Measurements from ENCODE around the gene CLEC16A. TPM values are rescaled to one million over a fixed set of nuclear protein-coding genes. Genes with fewer than 3 reads are reported as not detected.

The CLEC16A gene
- total and polyA plus RNA-seq, 2 experiments from 2014 or later: 9.9 to 24.1 TPM

DNA sequence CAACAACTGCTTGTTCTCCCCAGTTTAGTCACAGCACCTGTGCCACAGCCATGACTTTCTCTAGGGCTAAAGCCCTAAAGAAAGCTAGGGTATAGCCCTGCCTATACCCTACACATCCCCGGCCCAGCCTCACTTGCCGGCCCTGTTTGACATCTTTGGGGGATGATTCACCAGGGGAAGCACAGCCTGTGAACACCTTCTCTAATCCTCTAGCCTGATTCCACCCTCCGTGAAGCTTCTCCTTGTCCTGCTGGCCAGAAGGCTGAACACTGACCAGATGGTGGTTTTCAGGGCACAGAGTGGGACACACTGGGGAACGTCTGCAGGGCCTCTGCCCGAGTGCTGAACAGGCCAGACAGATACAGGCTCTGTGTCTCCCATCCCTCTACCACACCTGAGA is 6.0 kb downstream of the CLEC16A start (continued):
- TF ChIP-seq ZNF462 (CRISPR knock-in tag; IDR thresholded peaks at IDR 0.05): no peak
- no peak for TF ChIP-seq NANOG (IDR thresholded peaks at IDR 0.05; ENCODE audit: borderline replicate concordance)

DNA sequence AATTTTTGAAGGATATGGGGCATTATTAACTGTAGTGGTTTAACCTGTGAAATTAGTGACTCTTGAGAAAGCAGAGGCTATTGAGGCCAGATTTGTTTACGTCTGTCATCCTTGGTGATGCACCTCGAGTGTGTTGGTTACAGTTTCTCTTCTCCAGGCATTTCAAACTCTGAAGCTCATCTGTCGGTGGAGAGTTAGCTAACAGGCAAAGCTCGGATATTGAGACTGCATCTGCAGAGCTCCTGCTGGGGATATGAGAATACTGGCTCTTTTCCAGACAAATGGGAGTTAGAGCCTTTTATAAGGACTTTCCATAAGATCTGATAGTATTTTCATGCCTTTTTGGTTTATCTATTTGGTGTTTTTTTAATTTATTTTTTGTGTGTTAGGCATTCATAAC is 6.7 kb downstream of the CLEC16A start:
- TF ChIP-seq EZH2phosphoT487 (IDR thresholded peaks at IDR 0.05; ENCODE audit: unreplicated experiment): no peak
- peak overlapping the region; percentile 26; the same call in 1 of the 2 replicates for H3K27ac ChIP-seq (ENCODE audit: low read depth)
- H3K4me3 ChIP-seq: no peak overlapping the region
- H3K9me2 ChIP-seq (ENCODE audit: insufficient read depth): no peaks in the 10 kb centered on the region
- no peak overlapping the region for H3K4me2 ChIP-seq
- H3K36me3 Mint-ChIP-seq (ENCODE audit: low read depth): no peaks in the 10 kb centered on the region
- H3K79me2 ChIP-seq (replicated peaks; ENCODE audit: insufficient read depth): peaks cover 60% of the 10 kb centered on the region
- H3K27me3 ChIP-seq (ENCODE audit: insufficient read depth): no peaks in the 10 kb centered on the region
- no peaks in the 10 kb centered on the region for H3K9me3 Mint-ChIP-seq
- DNase-seq (ENCODE audit: low spot score) (no peak), ATAC-seq (no peak)
- H4K20me1 ChIP-seq (replicated peaks; ENCODE audit: insufficient read depth): 0 out of 2 replicates have a peak, but pooled peaks cover 4% of the 10 kb centered on the region
- peaks cover 5% of the 10 kb centered on the region; the same call in 1 of the 2 replicates for H3F3A ChIP-seq (replicated peaks; ENCODE audit: low read depth)
- H2AFZ ChIP-seq: no peak overlapping the region
- peaks cover 2% of the 10 kb centered on the region for H3K27me3 Mint-ChIP-seq (ENCODE audit: insufficient read depth, low read depth, poor library complexity)
- H3K4me1 ChIP-seq (ENCODE audit: insufficient read depth): peaks cover 41% of the 10 kb centered on the region
- no peak overlapping the region for H3K27ac Mint-ChIP-seq
- no peak overlapping the region for H3K4me3 Mint-ChIP-seq
- no peaks in the 10 kb centered on the region for H3K36me3 ChIP-seq (ENCODE audit: insufficient read depth)
- peaks cover 46% of the 10 kb centered on the region for H3K4me1 Mint-ChIP-seq

DNA sequence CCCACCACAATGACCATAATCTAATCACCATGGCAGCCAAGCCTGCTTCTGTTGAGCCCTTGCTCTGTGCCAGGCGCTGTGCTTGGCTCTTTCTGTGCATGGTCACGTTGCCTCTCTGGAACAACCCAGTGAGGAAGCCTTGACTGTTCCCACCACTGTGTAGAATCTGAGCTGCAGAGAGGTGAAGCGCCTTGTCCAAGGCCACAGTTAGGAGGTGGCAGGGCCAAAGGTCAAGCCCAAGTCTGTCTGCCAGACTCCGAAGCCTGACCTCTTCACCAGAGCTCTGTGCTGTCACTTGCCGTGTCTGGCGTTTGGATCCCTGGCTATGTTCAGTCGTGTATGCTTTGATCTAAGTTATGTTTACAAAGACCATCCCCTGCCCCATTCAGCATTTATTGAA is 10.5 kb downstream of the CLEC16A start:
- Histone ChIP-seq H3K27me3 (ENCODE audit: insufficient read depth) (no peaks in the 10 kb centered on the region), H3K79me2 (replicated peaks; ENCODE audit: insufficient read depth) (peaks cover 32% of the 10 kb centered on the region), H4K20me1 (replicated peaks; ENCODE audit: insufficient read depth) (no peaks in the 10 kb centered on the region), H3K27ac (ENCODE audit: low read depth) (no peak overlapping the region), H3K4me3 (no peak overlapping the region), H2AFZ (no peak overlapping the region), H3K9me2 (ENCODE audit: insufficient read depth) (no peaks in the 10 kb centered on the region), H3K36me3 (ENCODE audit: insufficient read depth) (no peaks in the 10 kb centered on the region), H3K4me1 (ENCODE audit: insufficient read depth) (peaks cover 16% of the 10 kb centered on the region), H3F3A (replicated peaks; ENCODE audit: low read depth) (no peaks in the 10 kb centered on the region), H3K4me2 (no peak overlapping the region)
- no peaks in the 10 kb centered on the region for H3K9me3 Mint-ChIP-seq
- DNase-seq (ENCODE audit: low spot score): no peak
- H3K4me3 Mint-ChIP-seq: no peak overlapping the region
- no peaks in the 10 kb centered on the region for H3K27me3 Mint-ChIP-seq (ENCODE audit: insufficient read depth, low read depth, poor library complexity)
- ATAC-seq: no peak
- no peak overlapping the region for H3K27ac Mint-ChIP-seq
- no peaks in the 10 kb centered on the region for H3K36me3 Mint-ChIP-seq (ENCODE audit: low read depth)
- H3K4me1 Mint-ChIP-seq: peaks cover 18% of the 10 kb centered on the region
- TF ChIP-seq POLR2AphosphoS5 (IDR thresholded peaks at IDR 0.05; ENCODE audit: low read depth) (no peak), ZNF331 (CRISPR knock-in tag; IDR thresholded peaks at IDR 0.05; ENCODE audit: low read depth) (no peak), NANOG (IDR thresholded peaks at IDR 0.05; ENCODE audit: borderline replicate concordance) (no peak), JUNB (IDR thresholded peaks at IDR 0.05; ENCODE audit: unreplicated experiment) (no peak)
- TF ChIP-seq, protein P1, sequence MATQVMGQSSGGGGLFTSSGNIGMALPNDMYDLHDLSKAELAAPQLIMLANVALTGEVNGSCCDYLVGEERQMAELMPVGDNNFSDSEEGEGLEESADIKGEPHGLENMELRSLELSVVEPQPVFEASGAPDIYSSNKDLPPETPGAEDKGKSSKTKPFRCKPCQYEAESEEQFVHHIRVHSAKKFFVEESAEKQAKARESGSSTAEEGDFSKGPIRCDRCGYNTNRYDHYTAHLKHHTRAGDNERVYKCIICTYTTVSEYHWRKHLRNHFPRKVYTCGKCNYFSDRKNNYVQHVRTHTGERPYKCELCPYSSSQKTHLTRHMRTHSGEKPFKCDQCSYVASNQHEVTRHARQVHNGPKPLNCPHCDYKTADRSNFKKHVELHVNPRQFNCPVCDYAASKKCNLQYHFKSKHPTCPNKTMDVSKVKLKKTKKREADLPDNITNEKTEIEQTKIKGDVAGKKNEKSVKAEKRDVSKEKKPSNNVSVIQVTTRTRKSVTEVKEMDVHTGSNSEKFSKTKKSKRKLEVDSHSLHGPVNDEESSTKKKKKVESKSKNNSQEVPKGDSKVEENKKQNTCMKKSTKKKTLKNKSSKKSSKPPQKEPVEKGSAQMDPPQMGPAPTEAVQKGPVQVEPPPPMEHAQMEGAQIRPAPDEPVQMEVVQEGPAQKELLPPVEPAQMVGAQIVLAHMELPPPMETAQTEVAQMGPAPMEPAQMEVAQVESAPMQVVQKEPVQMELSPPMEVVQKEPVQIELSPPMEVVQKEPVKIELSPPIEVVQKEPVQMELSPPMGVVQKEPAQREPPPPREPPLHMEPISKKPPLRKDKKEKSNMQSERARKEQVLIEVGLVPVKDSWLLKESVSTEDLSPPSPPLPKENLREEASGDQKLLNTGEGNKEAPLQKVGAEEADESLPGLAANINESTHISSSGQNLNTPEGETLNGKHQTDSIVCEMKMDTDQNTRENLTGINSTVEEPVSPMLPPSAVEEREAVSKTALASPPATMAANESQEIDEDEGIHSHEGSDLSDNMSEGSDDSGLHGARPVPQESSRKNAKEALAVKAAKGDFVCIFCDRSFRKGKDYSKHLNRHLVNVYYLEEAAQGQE (IDR thresholded peaks at IDR 0.05; ENCODE audit: unreplicated experiment): no peak

All from GM23338 (cell line).